ENCODE results near the gene CNPY1.

DNA sequence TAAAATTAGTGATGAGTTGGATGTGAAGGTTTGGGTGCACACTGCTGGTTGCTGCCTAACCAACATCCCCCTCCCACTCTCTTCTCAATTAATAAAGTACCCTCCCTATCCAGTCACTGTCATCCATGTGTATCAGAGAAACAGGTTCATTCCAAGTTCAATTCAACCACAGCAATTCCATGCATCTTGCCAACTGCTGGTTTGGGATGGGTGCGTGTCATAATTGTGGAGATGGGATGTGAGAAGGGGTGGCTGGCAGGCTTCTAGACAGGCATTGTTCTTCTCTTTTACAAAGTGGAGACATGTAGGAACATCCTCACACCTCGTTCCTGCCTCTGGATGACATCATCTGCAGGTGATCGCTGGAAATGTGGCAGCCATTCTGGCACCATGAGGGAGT, 7.5 kb upstream of the CNPY1 start:
- TF ChIP-seq, protein P1, sequence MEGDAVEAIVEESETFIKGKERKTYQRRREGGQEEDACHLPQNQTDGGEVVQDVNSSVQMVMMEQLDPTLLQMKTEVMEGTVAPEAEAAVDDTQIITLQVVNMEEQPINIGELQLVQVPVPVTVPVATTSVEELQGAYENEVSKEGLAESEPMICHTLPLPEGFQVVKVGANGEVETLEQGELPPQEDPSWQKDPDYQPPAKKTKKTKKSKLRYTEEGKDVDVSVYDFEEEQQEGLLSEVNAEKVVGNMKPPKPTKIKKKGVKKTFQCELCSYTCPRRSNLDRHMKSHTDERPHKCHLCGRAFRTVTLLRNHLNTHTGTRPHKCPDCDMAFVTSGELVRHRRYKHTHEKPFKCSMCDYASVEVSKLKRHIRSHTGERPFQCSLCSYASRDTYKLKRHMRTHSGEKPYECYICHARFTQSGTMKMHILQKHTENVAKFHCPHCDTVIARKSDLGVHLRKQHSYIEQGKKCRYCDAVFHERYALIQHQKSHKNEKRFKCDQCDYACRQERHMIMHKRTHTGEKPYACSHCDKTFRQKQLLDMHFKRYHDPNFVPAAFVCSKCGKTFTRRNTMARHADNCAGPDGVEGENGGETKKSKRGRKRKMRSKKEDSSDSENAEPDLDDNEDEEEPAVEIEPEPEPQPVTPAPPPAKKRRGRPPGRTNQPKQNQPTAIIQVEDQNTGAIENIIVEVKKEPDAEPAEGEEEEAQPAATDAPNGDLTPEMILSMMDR (IDR thresholded peaks at IDR 0.05; ENCODE audit: low read length): no peak
- TF ChIP-seq EZH2 (IDR thresholded peaks at IDR 0.05; ENCODE audit: borderline replicate concordance, low read length): no peak

Measured in OCI-LY1 (cell line).